ENCODE results near the gene SELENOF.

The SELENOF gene

DNA sequence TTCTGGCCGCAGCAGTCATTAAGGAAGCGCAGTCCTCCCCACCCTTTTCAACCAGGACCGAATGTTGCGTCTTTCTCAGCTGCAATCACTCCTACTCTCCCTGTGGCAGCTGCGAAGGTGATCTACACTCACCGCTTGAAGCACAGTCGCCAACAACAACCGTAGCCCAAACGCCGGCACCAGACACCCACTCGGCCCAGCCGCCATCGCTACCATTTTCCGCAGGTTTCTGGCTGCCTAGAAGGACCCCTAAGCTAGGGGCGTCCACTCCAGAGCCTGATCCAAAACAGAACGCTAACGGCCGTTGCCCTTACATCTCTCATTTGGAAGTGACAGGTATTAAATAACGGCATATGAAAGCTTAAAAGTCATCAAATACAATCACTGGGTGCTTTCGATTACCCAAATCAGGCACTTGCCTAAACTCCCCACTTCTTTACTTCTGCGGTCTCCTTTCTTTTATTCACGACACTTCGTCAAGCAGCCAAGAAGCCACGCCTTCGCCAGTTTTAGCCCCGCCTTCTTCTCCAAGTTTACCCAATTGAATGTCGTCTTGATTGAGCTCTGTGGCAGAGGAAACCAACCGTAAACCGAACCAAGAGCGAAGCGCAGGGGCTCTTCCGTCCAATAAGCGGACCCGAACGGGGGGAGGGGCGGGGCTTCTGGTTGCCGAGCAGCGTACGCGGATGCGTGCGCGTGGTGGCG, at the start of gene SELENOF:
Gene SELENOF (minus strand): TSS at position 231 of the 705 bp plus-strand sequence. CDS start 15 bp downstream, at position 216.
- in situ Hi-C loops (cut with HindIII; ENCODE audit: low pct_ligation_motif_present, low sequenced_read_pairs), result no loop called here
- DNase-seq, result peak; percentile 100
- H3K4me3 ChIP-seq (ENCODE audit: low read depth, low read length), result peak within 1 kb of the TSS; percentile 99
- TF ChIP-seq, protein P1, sequence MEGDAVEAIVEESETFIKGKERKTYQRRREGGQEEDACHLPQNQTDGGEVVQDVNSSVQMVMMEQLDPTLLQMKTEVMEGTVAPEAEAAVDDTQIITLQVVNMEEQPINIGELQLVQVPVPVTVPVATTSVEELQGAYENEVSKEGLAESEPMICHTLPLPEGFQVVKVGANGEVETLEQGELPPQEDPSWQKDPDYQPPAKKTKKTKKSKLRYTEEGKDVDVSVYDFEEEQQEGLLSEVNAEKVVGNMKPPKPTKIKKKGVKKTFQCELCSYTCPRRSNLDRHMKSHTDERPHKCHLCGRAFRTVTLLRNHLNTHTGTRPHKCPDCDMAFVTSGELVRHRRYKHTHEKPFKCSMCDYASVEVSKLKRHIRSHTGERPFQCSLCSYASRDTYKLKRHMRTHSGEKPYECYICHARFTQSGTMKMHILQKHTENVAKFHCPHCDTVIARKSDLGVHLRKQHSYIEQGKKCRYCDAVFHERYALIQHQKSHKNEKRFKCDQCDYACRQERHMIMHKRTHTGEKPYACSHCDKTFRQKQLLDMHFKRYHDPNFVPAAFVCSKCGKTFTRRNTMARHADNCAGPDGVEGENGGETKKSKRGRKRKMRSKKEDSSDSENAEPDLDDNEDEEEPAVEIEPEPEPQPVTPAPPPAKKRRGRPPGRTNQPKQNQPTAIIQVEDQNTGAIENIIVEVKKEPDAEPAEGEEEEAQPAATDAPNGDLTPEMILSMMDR (IDR thresholded peaks at IDR 0.05; ENCODE audit: low read depth, low read length, missing control alignments), result no peak
- H3K27ac ChIP-seq, result peak within 1 kb of the TSS; percentile 99
- no peaks in the 10 kb centered on the region for H3K27me3 ChIP-seq (replicated peaks)
- H3K36me3 ChIP-seq (replicated peaks), result peaks cover 9% of the 10 kb centered on the region

DNA sequence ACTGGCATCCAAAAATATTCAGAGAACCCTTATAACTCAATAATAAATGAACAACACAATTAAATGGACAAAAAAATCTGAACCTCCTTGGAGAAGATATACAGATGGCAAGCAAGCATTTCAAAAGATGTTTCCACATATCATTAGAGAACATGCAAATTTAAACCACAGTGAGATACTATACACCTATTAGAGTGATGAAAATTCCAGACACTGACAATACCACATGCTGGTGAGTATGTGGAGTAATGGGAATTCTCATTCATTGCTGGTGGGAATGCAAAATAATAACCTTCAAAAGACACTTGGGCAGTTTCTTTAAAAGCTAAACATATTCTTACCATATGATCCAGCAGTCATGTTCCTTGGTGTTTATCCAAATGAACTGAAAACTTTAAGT, 46.6 kb upstream of the SELENOF start:
- Histone ChIP-seq H3K27me3 (replicated peaks) (no peaks in the 10 kb centered on the region), H3K27ac (no peak overlapping the region), H3K4me3 (ENCODE audit: low read depth, low read length) (no peak overlapping the region), H3K36me3 (replicated peaks) (no peaks in the 10 kb centered on the region)
- in situ Hi-C loops (cut with HindIII; ENCODE audit: low pct_ligation_motif_present, low sequenced_read_pairs), result no loop called here
- DNase-seq, result no peak
- TF ChIP-seq, protein P1 (IDR thresholded peaks at IDR 0.05; ENCODE audit: low read depth, low read length, missing control alignments), result no peak

DNA sequence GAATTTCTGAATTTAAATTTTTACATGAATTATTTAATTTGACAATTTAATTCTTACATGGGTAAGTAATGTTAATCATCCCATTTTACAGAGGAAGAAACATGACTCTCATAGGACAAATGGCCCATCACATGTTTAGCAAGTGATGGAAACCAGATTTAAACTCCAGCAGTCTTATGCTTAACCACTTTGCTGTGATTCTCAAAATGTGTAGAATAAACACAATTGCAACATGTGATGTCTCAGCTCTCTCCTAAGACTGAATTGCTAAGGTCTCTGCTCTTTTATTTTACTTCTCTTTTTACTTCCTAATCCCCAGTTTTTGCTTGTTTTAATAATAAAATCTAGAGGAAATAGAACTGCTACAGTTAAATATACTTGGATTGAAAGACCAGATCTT, 43.3 kb upstream of the SELENOF start:
- in situ Hi-C loops (cut with HindIII; ENCODE audit: low pct_ligation_motif_present, low sequenced_read_pairs), result no loop called here
- no peaks in the 10 kb centered on the region for H3K27me3 ChIP-seq (replicated peaks)
- no peak overlapping the region for H3K4me3 ChIP-seq (ENCODE audit: low read depth, low read length)
- no peak overlapping the region for H3K27ac ChIP-seq
- no peak for DNase-seq
- no peaks in the 10 kb centered on the region for H3K36me3 ChIP-seq (replicated peaks)
- TF ChIP-seq, protein P1 (IDR thresholded peaks at IDR 0.05; ENCODE audit: low read depth, low read length, missing control alignments), result no peak

DNA sequence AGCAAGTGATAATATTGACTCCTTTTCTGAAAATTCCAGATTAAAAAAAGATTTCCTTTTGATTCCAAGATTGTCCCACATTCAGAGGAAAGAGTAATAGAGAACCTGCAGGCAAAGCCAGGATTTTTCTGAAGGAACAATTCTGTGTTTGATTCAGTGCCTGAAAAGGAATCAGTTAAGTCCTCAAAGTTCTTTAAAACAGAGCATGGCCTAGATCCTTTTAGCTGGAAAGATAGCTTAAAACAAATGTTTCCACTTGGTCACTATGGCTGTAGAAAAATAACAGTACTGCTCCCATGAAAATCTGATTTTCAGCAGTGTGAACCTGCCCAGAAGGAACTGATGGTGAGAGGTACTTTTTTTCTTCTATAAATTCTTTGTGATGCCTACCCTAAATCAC, 42.3 kb upstream of the SELENOF start:
- no peaks in the 10 kb centered on the region for H3K27me3 ChIP-seq (replicated peaks)
- no peak overlapping the region for H3K27ac ChIP-seq
- in situ Hi-C loops (cut with HindIII; ENCODE audit: low pct_ligation_motif_present, low sequenced_read_pairs), result no loop called here
- DNase-seq, result no peak
- H3K36me3 ChIP-seq (replicated peaks), result no peaks in the 10 kb centered on the region
- TF ChIP-seq, protein P1 (IDR thresholded peaks at IDR 0.05; ENCODE audit: low read depth, low read length, missing control alignments), result no peak
- no peak overlapping the region for H3K4me3 ChIP-seq (ENCODE audit: low read depth, low read length)

DNA sequence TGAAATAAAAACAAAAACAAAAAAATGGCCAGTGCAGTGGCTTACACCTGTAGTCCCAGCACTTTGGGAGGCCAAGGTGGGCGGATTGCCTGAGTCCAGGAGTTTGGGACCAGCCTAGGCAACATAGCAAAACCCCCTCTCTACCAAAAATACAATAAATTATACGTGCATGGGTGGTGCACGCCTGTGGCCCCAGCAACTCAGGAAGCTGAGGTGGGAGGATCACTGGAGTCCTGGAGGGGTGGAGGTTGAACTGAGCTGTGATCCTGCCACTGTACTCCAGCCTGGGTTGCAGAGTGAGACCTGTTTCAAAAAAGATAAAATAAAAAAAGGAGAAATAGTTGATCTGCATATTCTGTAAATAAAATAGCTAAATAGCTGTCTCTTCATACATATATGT, 41.8 kb upstream of the SELENOF start:
- DNase-seq, result no peak
- no peak overlapping the region for H3K4me3 ChIP-seq (ENCODE audit: low read depth, low read length)
- in situ Hi-C loops (cut with HindIII; ENCODE audit: low pct_ligation_motif_present, low sequenced_read_pairs), result no loop called here
- H3K27me3 ChIP-seq (replicated peaks), result no peaks in the 10 kb centered on the region
- no peaks in the 10 kb centered on the region for H3K36me3 ChIP-seq (replicated peaks)
- no peak overlapping the region for H3K27ac ChIP-seq
- TF ChIP-seq, protein P1 (IDR thresholded peaks at IDR 0.05; ENCODE audit: low read depth, low read length, missing control alignments), result no peak

DNA sequence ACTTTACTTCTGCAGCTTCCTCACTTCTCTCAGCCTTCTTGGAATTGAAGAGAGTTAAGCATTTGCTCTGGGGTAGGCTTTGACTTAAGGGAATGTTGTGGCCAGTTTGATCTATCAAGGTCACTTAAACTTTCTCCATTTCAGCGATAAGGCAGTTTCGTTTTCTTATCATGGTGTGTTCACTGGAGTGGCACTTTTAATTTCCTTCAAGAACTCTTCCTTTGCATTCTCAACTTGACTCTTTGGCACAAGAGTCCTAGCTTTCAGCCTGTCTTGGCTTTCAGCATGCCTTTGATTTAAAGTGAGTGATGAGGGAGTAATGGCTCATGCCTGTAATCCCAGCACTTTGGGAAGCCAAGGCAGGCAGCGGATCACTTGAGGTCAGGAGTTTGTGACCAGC, 39.2 kb upstream of the SELENOF start:
- Histone ChIP-seq H3K36me3 (replicated peaks) (no peaks in the 10 kb centered on the region), H3K27me3 (replicated peaks) (no peaks in the 10 kb centered on the region), H3K4me3 (ENCODE audit: low read depth, low read length) (no peak overlapping the region), H3K27ac (no peak overlapping the region)
- TF ChIP-seq, protein P1 (IDR thresholded peaks at IDR 0.05; ENCODE audit: low read depth, low read length, missing control alignments), result no peak
- in situ Hi-C loops (cut with HindIII; ENCODE audit: low pct_ligation_motif_present, low sequenced_read_pairs), result no loop called here
- no peak for DNase-seq
